Dendritic cell treated with granulocyte-macrophage colony-stimulating factor and Interleukin-4, amounts not matched to agents 40 ng/mL and 50 ng/mL, for 4 days (primary cell): ENCODE data around the gene SCYL1.

Experiments used
- H3K27ac Mint-ChIP-seq: one replicate; pipeline ENCODE4 v1.8.0; 2022; ENCODE audit warnings: mild to moderate bottlenecking, mixed read lengths
- H3K27me3 Mint-ChIP-seq: one replicate; pipeline ENCODE4 v1.8.0; 2022; ENCODE audit warnings: mild to moderate bottlenecking, mixed read lengths
- H3K36me3 Mint-ChIP-seq: one replicate; pipeline ENCODE4 v1.8.0; 2022; ENCODE audit warnings: low read depth, mixed read lengths
- H3K4me1 Mint-ChIP-seq: one replicate; pipeline ENCODE4 v1.8.0; 2022; ENCODE audit warnings: low read depth, mixed read lengths
- H3K4me3 Mint-ChIP-seq: one replicate; pipeline ENCODE4 v1.8.0; 2022; ENCODE audit warnings: mild to moderate bottlenecking, moderate library complexity, mixed read lengths
- H3K9me3 Mint-ChIP-seq: one replicate; pipeline ENCODE4 v1.8.0; 2022; ENCODE audit warnings: mixed read lengths
- intact Hi-C: fragments of 100-400 bp; cut with micrococcal nuclease; formaldehyde crosslinking; loops from one replicate; pipeline ENCODE4 v1.15.0; 2022

Gene SCYL1

GRCh38 chr11:65489035-65489705, 35.7 kb upstream of the SCYL1 start:
- Mint-ChIP-seq H3K27me3 (no peaks in the 10 kb centered on the region), H3K4me1 (peaks cover 82% of the 10 kb centered on the region), H3K4me3 (no peak overlapping the region), H3K36me3 (no peaks in the 10 kb centered on the region), H3K27ac (peak overlapping the region; percentile 96), H3K9me3 (no peaks in the 10 kb centered on the region)
- intact Hi-C loops = no loop called here

- Mint-ChIP-seq H3K27ac (peak overlapping the region; percentile 96), H3K4me3 (no peak overlapping the region), H3K36me3 (no peaks in the 10 kb centered on the region), H3K4me1 (peaks cover 88% of the 10 kb centered on the region), H3K27me3 (no peaks in the 10 kb centered on the region), H3K9me3 (no peaks in the 10 kb centered on the region)
- intact Hi-C loops = no loop called here
These were observed 35.1 kb upstream of the SCYL1 start for GRCh38 chr11:65489706-65490320.

- intact Hi-C loops = no loop called here
- no peaks in the 10 kb centered on the region for H3K9me3 Mint-ChIP-seq
- H3K27me3 Mint-ChIP-seq = no peaks in the 10 kb centered on the region
- H3K27ac Mint-ChIP-seq = peak overlapping the region; percentile 96
- H3K4me1 Mint-ChIP-seq = peaks cover 91% of the 10 kb centered on the region
- no peaks in the 10 kb centered on the region for H3K36me3 Mint-ChIP-seq
- no peak overlapping the region for H3K4me3 Mint-ChIP-seq
These were observed 33.8 kb upstream of the SCYL1 start for GRCh38 chr11:65491163-65491465.

GRCh38 chr11:65491614-65492386, 33.1 kb upstream of the SCYL1 start:
- Mint-ChIP-seq H3K36me3 (peaks cover under 1% of the 10 kb centered on the region), H3K4me1 (peaks cover 91% of the 10 kb centered on the region), H3K4me3 (peak overlapping the region; percentile 17), H3K9me3 (no peaks in the 10 kb centered on the region), H3K27ac (peak overlapping the region; percentile 96), H3K27me3 (no peaks in the 10 kb centered on the region)
- intact Hi-C loops = no loop called here

- H3K36me3 Mint-ChIP-seq = peaks cover 5% of the 10 kb centered on the region
- peaks cover 91% of the 10 kb centered on the region for H3K4me1 Mint-ChIP-seq
- H3K4me3 Mint-ChIP-seq = peak overlapping the region; percentile 51
- H3K9me3 Mint-ChIP-seq = no peaks in the 10 kb centered on the region
- intact Hi-C loops = no loop called here
- H3K27ac Mint-ChIP-seq = peak overlapping the region; percentile 96
- H3K27me3 Mint-ChIP-seq = no peaks in the 10 kb centered on the region
These were observed 32.6 kb upstream of the SCYL1 start for GRCh38 chr11:65492387-65492636.

GRCh38 chr11:65492637-65493366, 32.1 kb upstream of the SCYL1 start:
- H3K27me3 Mint-ChIP-seq = no peaks in the 10 kb centered on the region
- intact Hi-C loops = no loop called here
- no peaks in the 10 kb centered on the region for H3K9me3 Mint-ChIP-seq
- H3K36me3 Mint-ChIP-seq = peaks cover 6% of the 10 kb centered on the region
- peak overlapping the region; percentile 64 for H3K4me3 Mint-ChIP-seq
- peak overlapping the region; percentile 96 for H3K27ac Mint-ChIP-seq
- peaks cover 86% of the 10 kb centered on the region for H3K4me1 Mint-ChIP-seq

- Mint-ChIP-seq H3K36me3 (peaks cover 6% of the 10 kb centered on the region), H3K9me3 (no peaks in the 10 kb centered on the region), H3K4me3 (peak overlapping the region; percentile 64), H3K4me1 (peaks cover 79% of the 10 kb centered on the region), H3K27me3 (no peaks in the 10 kb centered on the region), H3K27ac (peak overlapping the region; percentile 96)
- intact Hi-C loops = no loop called here
These were observed 31.3 kb upstream of the SCYL1 start for GRCh38 chr11:65493367-65494176.

- Mint-ChIP-seq H3K9me3 (no peaks in the 10 kb centered on the region), H3K27ac (no peak overlapping the region), H3K4me3 (no peak overlapping the region), H3K36me3 (peaks cover 6% of the 10 kb centered on the region), H3K27me3 (no peaks in the 10 kb centered on the region), H3K4me1 (peaks cover 49% of the 10 kb centered on the region)
- intact Hi-C loops = loop anchor here (1.0 to 5.0 kb wide), 4 partner anchors 9 to 114 kb away; partner anchors contain the start of gene SLC25A45
These were observed 28.4 kb upstream of the SCYL1 start for GRCh38 chr11:65496304-65497140.

- Mint-ChIP-seq H3K27me3 (no peaks in the 10 kb centered on the region), H3K27ac (no peak overlapping the region), H3K36me3 (peaks cover 6% of the 10 kb centered on the region), H3K4me1 (peaks cover 41% of the 10 kb centered on the region), H3K9me3 (no peaks in the 10 kb centered on the region), H3K4me3 (no peak overlapping the region)
- intact Hi-C loops = loop anchor here (1.0 to 5.0 kb wide), 4 partner anchors 10 to 115 kb away; partner anchors contain the start of gene SLC25A45
These were observed 27.5 kb upstream of the SCYL1 start for GRCh38 chr11:65497141-65498041.

- Mint-ChIP-seq H3K9me3 (no peaks in the 10 kb centered on the region), H3K4me3 (no peak overlapping the region), H3K27me3 (no peaks in the 10 kb centered on the region), H3K36me3 (peaks cover 6% of the 10 kb centered on the region), H3K27ac (no peak overlapping the region), H3K4me1 (peaks cover 38% of the 10 kb centered on the region)
- intact Hi-C loops = loop anchor here (5.0 kb wide), 1 partner anchor 116 kb away; the partner anchor contains the start of gene SLC25A45
These were observed 26.7 kb upstream of the SCYL1 start for GRCh38 chr11:65498042-65498726.

- H3K27ac Mint-ChIP-seq = no peak overlapping the region
- intact Hi-C loops = loop anchor here (5.0 kb wide), 1 partner anchor 116 kb away; the partner anchor contains the start of gene SLC25A45
- no peaks in the 10 kb centered on the region for H3K9me3 Mint-ChIP-seq
- peaks cover 6% of the 10 kb centered on the region for H3K36me3 Mint-ChIP-seq
- H3K4me1 Mint-ChIP-seq = peaks cover 37% of the 10 kb centered on the region
- no peak overlapping the region for H3K4me3 Mint-ChIP-seq
- no peaks in the 10 kb centered on the region for H3K27me3 Mint-ChIP-seq
These were observed 26.2 kb upstream of the SCYL1 start for GRCh38 chr11:65498727-65498976.
